ENCODE results near the gene STMN3. TPM values are rescaled to one million over a fixed set of nuclear protein-coding genes. Genes with fewer than 3 reads are reported as not detected.

STMN3 gene
- total RNA-seq, 1 experiment from 2014 or later, result 138 TPM

DNA sequence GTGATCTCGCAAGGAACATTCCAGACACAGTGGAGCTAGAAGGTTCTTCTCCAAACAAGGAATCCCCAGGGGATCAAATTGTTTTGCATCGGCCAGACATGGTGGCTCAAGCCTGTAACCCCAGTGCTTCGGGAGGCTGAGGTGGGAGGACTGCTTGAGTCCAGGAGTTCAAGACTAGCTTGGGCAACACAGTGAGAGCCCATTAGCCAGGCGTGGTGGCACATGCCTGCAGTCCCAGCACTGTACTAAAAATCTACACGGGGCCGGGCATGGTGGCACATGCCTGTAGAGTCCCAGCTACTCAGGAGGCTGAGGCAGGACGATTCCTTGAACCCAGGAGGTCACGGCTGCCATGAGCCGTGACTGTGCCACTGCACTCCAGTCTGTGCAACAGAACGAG, 41.6 kb downstream of the STMN3 start:
- H3K9me2 ChIP-seq (ENCODE audit: insufficient read depth), result no peaks in the 10 kb centered on the region
- H3K27ac ChIP-seq (ENCODE audit: low read depth, low read length), result no peak overlapping the region
- ATAC-seq (no peak), DNase-seq (ENCODE audit: low read depth, low spot score) (no peak)
- no TSS peak for BruUV-seq (replicated peaks)
- ChIA-PET CTCF (no interaction called here), RAD21 (ENCODE audit: low non-redundant PET in 1 of 2, low total read pairs in 2 of 2, uncharacterized antibody in 2 of 2, unreplicated experiment in 2 of 2) (no interaction called here), POLR2A (no interaction called here)
- H3K4me3 ChIP-seq (replicated peaks in 1 of 2; ENCODE audit: low read depth in 1 of 2, low read length in 2 of 2), result no peak overlapping the region
- TF ChIP-seq ELF1 (IDR thresholded peaks at IDR 0.05; ENCODE audit: borderline replicate concordance, low read depth), result no peak
- TF ChIP-seq, protein P1, sequence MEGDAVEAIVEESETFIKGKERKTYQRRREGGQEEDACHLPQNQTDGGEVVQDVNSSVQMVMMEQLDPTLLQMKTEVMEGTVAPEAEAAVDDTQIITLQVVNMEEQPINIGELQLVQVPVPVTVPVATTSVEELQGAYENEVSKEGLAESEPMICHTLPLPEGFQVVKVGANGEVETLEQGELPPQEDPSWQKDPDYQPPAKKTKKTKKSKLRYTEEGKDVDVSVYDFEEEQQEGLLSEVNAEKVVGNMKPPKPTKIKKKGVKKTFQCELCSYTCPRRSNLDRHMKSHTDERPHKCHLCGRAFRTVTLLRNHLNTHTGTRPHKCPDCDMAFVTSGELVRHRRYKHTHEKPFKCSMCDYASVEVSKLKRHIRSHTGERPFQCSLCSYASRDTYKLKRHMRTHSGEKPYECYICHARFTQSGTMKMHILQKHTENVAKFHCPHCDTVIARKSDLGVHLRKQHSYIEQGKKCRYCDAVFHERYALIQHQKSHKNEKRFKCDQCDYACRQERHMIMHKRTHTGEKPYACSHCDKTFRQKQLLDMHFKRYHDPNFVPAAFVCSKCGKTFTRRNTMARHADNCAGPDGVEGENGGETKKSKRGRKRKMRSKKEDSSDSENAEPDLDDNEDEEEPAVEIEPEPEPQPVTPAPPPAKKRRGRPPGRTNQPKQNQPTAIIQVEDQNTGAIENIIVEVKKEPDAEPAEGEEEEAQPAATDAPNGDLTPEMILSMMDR (IDR thresholded peaks at IDR 0.05 in 2 of 3, conservative IDR thresholded peaks at IDR 0.05 in 1 of 3; ENCODE audit: borderline replicate concordance in 1 of 3, insufficient read depth in 1 of 3, low read depth in 2 of 3, low read length in 2 of 3), result no peak
- TF ChIP-seq SP1 (IDR thresholded peaks at IDR 0.05; ENCODE audit: low read depth), result no peak
- TF ChIP-seq, protein P2, sequence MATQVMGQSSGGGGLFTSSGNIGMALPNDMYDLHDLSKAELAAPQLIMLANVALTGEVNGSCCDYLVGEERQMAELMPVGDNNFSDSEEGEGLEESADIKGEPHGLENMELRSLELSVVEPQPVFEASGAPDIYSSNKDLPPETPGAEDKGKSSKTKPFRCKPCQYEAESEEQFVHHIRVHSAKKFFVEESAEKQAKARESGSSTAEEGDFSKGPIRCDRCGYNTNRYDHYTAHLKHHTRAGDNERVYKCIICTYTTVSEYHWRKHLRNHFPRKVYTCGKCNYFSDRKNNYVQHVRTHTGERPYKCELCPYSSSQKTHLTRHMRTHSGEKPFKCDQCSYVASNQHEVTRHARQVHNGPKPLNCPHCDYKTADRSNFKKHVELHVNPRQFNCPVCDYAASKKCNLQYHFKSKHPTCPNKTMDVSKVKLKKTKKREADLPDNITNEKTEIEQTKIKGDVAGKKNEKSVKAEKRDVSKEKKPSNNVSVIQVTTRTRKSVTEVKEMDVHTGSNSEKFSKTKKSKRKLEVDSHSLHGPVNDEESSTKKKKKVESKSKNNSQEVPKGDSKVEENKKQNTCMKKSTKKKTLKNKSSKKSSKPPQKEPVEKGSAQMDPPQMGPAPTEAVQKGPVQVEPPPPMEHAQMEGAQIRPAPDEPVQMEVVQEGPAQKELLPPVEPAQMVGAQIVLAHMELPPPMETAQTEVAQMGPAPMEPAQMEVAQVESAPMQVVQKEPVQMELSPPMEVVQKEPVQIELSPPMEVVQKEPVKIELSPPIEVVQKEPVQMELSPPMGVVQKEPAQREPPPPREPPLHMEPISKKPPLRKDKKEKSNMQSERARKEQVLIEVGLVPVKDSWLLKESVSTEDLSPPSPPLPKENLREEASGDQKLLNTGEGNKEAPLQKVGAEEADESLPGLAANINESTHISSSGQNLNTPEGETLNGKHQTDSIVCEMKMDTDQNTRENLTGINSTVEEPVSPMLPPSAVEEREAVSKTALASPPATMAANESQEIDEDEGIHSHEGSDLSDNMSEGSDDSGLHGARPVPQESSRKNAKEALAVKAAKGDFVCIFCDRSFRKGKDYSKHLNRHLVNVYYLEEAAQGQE (IDR thresholded peaks at IDR 0.05; ENCODE audit: low read depth), result no peak
- peaks cover 14% of the 10 kb centered on the region for H3K79me2 ChIP-seq (ENCODE audit: insufficient read depth, low read length)
- no peak overlapping the region for H2AFZ ChIP-seq (ENCODE audit: low read depth, low read length, poor library complexity, severe bottlenecking)
- H3K4me2 ChIP-seq (ENCODE audit: low read length), result no peak overlapping the region
- H3K27me3 ChIP-seq (ENCODE audit: insufficient read depth, low read length), result no peaks in the 10 kb centered on the region
- H3K9me3 ChIP-seq (ENCODE audit: control insufficient read depth in 1 of 2, insufficient read depth in 1 of 2, low read depth in 1 of 2, low read length in 2 of 2), result peaks cover 5 to 6% of the 10 kb centered on the region in 2 experiments; a peak in 1 of 4 replicates
- no peaks in the 10 kb centered on the region for H4K20me1 ChIP-seq (ENCODE audit: insufficient read depth)
- peaks cover 0 to 10% of the 10 kb centered on the region in 2 experiments; a peak in 3 of 4 replicates for H3K36me3 ChIP-seq (ENCODE audit: control insufficient read depth in 1 of 2, insufficient read depth in 2 of 2, low read length in 2 of 2)
- intact Hi-C loops (cut with micrococcal nuclease), result no loop called here
- no peaks in the 10 kb centered on the region for H3K4me1 ChIP-seq (ENCODE audit: control insufficient read depth in 1 of 2, insufficient read depth in 2 of 2, low read length in 2 of 2)
- no peak overlapping the region for H3K9ac ChIP-seq (ENCODE audit: low read length)
